Stimulated activated CD8-positive, alpha-beta memory T cell treated with anti-CD3 and anti-CD28 coated beads, Interleukin-12 subunit alpha, Interleukin-12 subunit beta, amount 100 ng/mL, for 4 hours (primary cell): ENCODE results near the gene SP140.
"Not testable (repeated sequence)": the region's sequence is repeated elsewhere in the genome, so short reads cannot be mapped to it uniquely, and the experiment has no call there.

ENCODE experiments used
- DNase-seq: peaks from one replicate; pipeline ENCODE4 v3.0.0-alpha.2; 2020; ENCODE audit warnings: low read depth

The SP140 gene

DNA sequence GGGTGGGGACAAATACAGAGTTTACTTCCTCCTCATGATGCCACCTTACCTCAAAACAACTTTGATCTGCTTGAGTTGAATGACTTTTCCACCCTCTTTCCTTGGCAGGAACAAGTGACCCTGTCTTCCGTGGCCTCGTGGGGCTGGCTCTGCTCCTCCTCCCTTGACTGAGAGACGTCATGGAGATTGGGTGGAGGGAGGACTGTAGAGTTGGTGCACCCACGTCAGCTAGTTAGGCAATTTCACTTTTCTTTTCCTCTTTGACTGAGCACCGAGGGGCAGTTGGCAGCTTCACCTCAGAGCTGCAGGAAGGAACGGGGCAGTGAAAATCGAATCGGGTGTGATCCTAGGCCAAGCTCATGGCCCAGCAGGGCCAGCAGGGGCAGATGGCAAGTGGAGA is at the start of gene SP140:
Gene SP140 (plus strand): TSS at position 251 of the 400 bp plus-strand sequence. CDS start 109 bp downstream, at position 360.
- DNase-seq, result peak; percentile 53

DNA sequence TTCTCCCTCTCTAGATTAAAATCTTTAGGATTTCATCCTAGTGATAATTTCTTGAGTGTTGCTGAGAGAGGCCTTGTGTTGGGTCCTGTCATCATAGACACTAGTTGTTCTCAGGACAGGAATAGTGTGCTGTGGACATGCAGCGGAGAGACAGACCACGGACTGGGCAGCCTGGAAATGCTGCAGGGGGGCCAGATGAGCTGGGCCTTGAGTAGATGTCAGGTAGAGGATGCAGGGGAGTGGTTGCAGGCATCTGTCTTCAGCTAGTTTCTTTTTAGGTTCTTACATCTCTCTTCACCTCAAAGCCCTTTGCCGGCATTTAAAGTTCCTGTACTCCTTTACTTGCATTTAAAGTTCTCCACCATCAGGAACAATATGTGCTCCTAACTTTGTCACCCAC is 48.5 kb upstream of the SP140 start:
- no peak for DNase-seq

DNA sequence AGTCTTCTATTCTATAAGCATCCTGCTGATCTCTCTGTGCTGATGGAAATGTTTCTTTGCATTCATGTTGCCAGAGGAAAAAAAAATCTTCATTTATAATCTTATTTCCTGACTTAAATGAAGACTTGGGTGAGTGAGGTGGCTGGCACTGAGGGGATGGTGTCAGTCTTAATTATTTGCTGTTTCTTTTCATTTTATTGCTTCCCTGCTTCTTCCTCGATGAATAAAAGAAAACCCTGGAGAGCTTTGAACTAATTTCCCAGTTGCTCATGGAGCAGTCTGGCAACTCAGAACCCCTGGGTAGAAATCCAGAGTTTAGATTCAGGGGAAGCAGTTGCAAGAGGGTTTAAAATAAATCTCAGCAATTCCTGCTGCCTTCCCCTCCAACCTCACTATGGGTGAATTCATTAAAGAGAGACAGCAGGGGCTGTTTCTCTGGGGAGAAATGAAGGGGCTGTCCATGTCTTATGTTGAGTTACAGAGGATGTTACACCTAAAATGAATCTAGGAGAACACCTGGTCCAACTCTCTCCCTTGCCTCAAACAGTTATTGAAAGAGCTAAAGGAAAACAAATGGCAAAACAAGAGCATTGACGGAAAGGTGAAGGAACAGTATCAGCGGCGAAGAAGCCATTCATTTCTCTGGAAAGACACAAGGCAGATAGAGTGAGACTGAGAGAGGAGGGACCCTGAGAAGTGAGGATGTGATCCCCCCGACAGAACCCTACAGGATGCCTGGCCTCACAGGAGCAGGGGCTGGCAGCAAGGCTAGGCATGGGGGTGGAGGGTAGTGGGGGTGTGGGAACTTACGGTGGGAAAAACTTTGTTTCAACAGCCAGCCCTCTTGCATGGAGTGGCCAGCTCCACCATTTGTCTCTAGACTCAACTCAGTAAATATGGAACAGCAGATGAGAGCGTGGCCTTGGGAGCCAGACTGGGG is 46.7 kb upstream of the SP140 start:
- DNase-seq, result no peak

DNA sequence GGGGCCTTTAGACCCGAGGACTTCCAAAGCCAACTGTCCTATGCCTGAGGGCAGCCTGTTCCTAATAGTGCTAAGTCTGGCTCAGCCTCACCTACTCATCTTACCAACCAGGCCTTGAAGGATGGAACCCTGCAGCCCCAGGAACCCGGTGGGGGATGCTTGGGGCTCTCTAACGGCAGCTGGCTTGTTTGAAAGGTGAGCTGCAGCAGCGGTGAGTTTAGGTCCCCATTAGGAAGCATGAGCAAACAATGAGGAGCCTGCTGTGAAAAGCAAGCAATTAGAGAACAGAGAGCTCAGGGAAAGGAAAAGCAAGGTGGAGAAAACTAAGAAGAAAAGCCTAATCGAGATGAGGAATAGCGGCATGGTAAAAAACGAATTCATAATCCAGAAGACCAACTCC is 45.6 kb upstream of the SP140 start:
- DNase-seq, result no peak

DNA sequence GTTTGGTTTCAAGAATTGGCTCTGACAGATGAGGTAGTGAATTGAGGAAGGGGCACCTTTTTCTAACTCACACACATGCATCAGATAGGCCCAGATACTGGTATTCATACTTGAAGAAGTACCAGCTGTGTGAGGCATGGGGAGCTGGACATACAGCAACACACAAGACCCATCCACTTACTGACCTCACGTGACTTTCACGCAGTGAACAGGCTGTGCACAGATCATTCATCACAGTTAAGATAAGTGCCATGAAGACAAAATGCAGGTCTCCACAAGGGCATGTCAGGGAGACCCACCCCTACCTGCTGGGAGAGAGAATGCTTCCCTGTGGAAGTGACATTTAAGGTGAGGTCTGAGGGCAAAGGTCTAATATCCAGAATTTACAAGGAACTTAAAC is 44.3 kb upstream of the SP140 start:
- no peak for DNase-seq

DNA sequence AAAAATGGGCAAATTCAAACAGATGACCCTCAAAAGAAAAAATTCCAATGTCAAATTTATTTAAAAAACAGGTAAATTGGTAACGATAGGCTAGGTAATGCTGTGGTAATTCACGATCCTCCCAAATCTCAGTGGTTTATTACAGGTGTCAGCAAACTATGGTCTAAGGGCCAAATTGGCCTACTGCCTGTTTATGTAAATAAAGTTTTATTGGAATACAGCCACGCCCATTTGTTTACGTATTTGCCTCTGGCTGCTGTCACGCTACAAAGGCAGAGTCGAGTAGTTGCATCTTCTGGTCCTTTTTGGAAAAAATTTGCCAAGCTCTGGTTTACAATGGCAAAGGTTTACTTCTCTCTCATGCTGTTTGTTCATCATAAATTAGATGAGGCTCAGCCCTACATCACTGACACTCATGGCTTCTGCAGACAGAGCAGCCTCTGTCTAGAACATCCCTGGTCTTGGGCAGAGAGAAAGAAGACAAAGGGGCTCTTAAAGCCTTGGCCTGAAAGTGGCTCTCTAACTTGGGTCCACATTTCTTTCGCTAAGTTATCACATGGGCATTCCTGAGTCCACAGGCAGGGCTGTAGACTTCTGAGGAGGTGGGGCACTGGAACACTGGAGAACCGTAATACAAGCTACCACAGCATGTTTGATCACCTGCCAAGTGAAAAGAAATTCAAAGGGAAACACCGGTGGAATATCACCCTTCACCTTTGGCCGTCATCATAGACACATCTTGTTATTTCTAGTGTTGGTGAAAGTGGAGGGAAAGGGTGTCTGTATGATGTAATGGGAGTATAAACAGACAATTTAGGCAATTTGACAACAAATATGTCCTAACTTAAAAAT is 40.6 kb upstream of the SP140 start:
- DNase-seq, result no peak

DNA sequence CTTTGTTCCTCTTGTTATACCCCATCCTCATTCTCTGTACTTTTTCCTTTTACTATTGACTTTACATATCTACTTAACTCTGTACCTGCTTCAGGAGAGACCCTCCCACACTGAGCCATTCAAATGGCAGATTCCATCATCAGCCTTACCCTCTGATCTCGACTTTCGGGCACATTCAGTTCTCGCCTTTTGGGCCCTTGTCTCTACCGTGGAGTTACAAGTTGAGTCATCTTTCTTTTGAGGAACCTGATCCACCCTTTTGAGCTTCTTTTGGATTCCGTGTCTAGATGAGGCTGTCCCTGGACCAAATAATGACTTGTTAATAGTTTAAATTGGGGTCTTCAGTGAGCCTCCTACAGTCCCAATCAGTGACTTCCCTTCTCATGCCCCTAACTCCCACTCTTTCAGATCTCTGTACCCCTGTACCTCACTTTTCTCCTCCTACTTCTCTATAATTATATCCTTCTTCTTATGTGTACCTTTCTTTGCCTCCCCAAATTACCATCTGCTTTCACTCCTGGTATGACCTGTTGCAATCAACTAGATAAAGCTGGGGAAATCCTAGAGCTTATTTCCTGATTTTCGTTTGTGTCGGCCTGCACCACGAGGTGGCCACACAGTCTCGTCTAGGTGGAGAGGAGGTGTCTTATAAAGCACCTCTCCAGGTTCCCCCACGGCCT is 23.0 kb upstream of the SP140 start:
- DNase-seq, result no peak

DNA sequence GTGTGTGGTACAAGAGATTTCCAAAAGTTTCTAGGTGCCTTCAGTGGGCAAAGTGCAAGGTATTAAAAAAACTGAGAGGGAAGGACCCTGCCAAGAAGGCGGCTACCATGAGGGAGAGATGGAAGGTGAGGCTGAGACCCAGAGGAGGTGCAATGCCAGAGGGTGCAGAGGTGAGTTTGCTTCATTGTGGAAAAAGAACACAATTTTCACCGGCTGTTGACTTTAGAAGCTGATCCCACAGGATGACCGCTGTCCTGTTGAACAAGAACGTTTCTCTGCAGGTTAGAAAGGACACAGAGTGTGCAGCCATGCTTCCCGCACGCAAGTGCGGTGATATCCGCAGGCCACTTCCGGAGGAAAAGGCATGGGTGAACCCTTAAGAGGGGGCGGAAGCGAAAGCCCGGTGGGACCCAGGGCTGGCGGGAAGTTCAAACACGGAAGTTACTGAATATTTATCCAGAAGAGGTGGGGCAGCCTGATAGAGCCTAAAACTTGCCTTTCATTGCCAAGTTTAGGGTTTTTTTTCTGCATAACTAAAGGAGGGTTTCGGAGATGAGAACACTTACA is 22.3 kb upstream of the SP140 start:
- no peak for DNase-seq

DNA sequence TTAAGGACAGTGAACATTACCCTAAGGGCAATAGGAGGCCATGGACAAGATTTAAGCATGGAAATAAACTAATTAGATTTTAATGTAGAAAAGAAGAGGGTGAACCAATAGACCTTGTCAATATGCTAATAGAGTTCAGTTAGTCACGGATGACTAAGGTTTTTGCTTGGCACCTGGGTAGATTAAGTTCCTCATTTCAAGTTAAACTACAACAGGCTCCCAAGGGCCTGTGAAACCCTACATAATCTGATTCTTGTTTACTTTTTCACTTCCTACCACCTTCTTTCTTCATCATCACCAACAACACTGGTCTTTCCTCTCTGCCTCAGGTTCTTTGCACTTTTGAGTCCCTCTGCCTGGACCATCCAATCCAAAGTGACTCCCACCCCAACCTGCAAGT is 20.5 kb upstream of the SP140 start:
- DNase-seq, result no peak

DNA sequence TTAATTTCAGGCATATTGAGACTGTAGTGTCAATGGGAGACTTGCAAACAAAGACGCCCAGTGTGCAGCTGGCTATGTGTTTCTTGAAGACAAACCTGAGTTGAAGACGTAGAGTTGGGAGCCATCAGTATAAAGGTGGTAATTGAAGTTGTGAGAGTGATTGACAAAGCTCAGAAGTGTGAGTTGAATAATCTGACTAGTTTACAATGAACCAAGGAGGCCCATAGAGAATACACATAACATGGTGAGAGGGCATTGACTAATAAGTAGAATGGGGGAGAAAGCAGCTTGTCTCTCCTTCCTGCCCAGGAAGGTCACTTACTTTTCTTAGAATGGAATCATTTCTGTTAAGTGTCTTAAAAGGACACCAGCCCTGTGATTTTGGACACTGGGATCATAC is 19.8 kb upstream of the SP140 start:
- DNase-seq, result no peak

DNA sequence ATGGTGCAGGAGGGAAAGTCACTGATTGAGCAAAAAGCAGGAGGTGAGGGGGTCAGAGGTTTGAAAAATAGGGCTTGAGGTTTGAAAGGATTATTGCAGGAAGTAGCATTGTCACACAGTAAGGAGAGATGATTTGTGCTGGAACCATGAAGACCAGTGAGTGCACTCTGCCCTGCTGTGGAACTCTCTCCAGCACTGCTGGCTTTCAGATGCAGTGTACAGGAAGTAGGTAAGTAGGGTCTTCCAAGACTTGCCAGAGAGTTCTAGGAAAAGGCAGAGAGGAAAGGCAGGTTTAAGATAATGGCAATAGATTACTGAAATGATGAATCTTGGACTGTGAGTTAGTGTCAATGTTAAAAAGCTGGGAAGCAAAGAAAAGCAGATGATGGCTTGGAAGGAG is 17.0 kb upstream of the SP140 start:
- DNase-seq, result no peak

DNA sequence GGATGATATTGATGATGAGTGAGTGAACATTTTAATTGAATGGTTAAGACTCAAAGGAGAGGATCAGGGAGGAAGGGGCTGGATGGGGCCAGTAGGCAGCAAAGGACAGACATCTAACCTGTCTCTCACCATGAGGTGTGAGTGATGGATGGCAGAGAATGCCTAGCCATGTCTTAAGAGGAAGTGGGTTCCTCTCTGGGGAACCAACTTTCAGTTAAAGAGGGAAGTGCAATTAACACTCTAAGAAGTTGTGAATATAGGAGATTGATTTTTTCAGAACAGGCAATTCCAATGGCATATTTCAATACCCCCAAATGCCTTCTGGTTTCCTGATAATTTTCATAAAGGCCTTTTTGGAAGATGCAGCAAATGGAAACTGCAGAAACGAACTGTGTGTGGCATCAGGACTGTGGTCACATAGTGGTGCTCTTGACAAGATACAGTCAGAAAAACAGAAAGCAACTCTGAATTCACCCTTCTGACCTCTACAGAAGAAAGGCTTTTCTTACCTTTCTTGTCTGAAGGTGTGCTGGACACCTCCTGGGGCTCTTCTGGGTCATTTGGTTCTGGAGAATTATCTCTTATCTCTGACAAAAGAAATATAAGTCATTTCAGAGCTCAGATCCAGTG is 16.0 kb upstream of the SP140 start:
- DNase-seq, result no peak

DNA sequence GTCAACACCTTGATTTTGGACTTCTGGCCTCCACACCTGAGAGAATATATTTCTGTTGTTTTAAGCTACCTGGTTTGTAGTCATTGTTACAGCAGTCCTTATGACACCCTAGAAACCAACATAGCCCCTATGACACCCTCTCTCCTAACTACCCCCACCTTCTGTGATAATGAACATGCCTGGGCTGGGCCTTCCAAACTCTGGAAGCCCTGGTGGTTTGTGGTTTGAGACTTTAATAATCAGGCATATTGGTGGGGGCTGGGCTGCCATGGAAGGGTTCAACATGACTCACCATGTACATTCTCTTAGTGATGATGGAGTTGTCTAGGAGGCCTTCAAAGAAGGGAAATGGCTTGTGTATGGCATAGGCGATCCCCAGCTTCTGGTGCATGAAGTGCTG is 9.0 kb upstream of the SP140 start:
- DNase-seq, result no peak

DNA sequence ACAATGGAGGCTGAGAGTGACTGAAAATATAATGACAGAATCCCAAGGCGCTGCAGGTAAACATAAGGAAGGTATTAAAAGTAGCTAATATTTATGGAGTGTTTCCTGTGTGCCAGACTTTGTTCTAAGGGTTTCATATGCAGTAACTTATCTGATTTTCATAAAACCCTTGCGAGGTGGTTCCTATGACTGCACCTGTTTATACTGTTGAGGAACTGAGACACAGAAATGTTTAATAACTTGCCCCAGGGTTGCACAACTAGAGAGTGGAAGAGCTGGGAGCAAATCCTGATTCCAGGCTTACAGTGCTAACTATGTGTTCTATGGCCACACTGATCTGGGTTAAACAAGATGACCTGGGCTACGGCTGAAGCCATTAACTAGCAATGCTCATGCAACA is 8.1 kb upstream of the SP140 start:
- no peak for DNase-seq

DNA sequence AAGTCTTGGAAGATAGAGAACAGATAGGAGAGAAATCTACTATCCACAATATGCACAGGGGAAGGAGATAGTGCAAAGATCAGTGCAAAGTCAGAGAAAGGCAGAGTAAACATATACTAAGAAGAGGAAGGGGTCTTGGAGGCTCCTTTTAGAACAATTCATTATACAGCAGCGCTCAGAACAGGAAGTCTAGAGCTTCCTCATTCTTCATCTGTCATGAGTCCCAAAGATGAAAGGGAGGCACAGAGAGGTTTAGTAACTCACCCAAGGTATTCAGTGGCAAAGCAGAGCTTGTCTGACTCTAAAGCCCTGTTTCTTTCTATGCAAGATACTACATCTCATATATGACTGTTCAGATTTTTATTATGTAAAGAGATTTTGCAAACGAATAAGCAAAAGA is 7.1 kb upstream of the SP140 start:
- no peak for DNase-seq

DNA sequence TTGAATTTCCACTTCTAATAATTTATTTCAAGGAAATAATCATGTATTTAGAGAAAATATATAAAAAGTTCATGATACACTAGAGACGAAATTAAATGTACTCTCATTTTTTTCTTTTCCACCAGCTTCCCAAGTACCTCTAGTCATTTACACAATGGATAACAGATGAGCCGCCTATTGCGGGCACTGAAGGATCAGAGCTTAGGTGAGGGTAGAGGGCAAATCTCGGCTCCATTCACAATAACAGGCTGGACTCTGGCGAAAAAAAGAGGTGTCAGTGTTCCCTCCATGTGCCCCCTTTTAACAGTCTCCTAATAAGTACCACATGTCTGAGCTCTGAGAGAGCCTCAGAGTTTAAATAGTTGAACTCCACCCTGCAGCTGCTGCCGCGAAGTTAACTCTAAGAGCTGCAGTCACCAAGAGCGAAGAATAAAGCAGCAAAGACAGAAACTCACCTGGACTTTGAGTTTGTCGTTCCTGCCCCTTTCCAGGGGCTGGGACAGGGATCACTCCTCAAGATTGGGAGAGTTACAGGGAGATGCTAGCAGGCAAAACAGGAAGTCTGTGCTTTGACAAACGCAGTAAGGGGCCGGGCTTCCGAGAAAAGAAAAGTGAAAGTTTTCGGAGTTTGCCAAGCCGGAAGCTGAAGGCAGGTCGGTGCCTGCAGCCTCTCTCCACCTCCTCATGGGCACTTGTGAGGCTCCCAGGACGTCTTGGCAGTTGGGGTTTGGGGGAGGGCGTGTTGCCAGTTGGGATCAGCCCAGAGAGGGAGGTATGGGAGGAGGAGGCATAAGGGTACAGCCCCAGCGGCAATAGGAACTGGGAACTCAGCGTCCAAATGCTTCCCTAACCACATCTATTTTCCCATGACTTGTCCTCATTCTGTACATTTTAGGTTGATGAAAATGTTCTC is 5.9 kb upstream of the SP140 start, which contains the start of gene SP110:
Gene SP110 (minus strand): TSS at position 566 of the 913 bp plus-strand sequence. CDS start 3,057 bp downstream, outside the sequence.
- DNase-seq, result peak; percentile 65

DNA sequence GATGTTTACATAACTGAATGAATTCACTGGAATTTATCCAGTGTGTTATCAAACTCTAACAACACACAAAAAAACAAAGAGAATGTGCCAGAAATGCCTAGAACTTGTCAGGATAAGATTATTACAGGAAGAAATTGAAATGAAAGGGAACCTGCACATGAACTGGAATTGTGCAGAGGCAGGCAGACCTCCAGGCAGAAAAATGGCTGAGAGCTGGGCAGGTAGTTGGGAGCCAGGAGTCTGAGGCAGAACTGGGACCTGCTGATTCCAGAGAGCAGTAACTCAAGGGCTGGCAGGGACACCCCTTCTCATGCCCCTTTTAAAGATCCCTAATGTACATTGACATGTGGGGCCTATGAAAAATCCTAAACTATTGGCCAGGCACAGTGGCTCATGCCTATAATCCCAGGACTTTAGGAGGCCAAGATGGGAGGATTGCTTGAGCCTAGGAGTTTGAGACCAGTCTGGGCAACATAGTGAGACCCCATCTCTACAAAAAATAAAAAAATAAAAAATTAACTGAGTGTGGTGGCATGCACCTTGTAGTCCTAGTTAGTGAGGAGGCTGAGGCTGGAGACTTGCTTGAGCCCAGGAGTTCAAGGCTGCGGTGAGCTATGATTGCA is 5.1 kb upstream of the SP140 start:
- no peak for DNase-seq

DNA sequence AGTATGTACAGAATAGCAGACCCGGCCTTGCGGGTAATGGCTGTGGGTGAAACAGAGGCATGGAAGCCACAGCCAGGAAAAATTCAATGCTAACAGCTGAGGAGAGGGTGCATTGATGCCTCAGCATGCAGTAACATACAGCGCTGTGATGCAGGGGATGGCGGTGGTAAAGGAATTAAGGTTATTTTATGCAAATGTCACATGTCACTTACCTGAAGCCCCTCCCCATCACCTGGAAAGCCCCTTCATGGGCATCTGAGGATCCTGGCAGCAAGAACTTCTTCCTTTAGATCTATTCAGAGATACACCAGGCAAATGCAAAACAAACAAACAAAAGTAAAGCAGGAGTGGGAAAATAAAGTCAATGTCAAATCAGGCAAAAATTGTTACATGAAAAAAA is 4.0 kb upstream of the SP140 start:
- DNase-seq, result no peak

DNA sequence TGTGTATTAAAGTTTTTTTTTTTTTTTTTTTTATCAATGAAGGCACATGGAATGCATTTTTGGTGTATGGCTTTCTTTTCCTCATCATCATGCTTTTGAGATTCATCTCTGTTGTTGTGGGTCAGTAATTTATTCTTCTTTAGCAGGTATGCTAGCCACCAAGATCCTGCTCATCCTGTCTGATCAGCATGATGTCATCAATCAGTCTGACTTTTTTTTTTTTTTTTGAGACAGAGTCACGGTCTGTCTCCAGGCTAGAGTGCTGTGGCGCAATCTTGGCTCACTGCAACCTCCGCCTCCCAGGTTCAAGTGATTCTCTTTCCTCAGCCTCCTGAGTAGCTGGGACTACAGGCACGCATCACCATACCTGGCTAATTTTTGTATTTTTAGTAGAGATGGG is 2.7 kb upstream of the SP140 start:
- not testable (repeated sequence) for DNase-seq

DNA sequence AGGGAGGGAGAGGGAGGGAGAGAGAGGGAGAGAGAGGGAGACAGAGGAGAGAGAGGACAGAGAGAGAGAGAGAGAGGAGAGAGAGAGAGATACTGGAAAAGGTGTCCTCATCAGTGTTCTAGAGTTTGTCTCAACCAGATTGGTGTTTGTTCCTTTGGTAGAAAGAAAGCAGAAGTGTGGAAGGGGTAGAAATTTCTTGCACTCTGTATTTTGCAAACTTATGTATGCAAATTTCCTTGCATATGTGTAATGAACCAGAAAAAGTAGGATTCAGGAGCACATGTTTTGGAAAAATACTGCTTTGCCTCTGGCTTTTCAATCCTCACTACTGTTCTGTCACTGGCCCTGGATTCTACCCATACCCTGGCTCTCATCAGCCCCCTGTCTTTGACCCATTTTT is 1.1 kb upstream of the SP140 start:
- no peak for DNase-seq
